Mesenchymal stem cell (in vitro differentiated cells and primary cell): ENCODE results near the gene UBE2E2.

Experiments
- DNase-seq: peaks from one replicate; pipeline ENCODE4 v3.0.0-alpha.2; 2013
- H2AFZ ChIP-seq: one replicate; pipeline ENCODE4 v1.6.1; 2013; ENCODE audit warnings: low read depth, mild to moderate bottlenecking, control low read depth, inconsistent platforms, low read length, moderate library complexity
- H2AK5ac ChIP-seq: 2 replicates; pipeline ENCODE4 v1.6.1; 2013; ENCODE audit warnings: low read length, moderate library complexity, mild to moderate bottlenecking, inconsistent platforms; ENCODE audit not compliant: severe bottlenecking
- H2BK120ac ChIP-seq: one replicate; pipeline ENCODE4 v1.6.1; 2013; ENCODE audit warnings: low read depth, mild to moderate bottlenecking, inconsistent platforms, low read length, moderate library complexity
- H2BK12ac ChIP-seq, 2 experiments: one replicate each; pipeline ENCODE4 v1.6.1; 2013; ENCODE audit warnings: inconsistent platforms in 2 of 2, low read length in 2 of 2, mild to moderate bottlenecking in 2 of 2, moderate library complexity in 2 of 2, control low read depth in 1 of 2
- H2BK15ac ChIP-seq: one replicate; pipeline ENCODE4 v1.6.1; 2013; ENCODE audit warnings: mild to moderate bottlenecking, low read depth, inconsistent platforms; ENCODE audit not compliant: poor library complexity, severe bottlenecking
- H2BK5ac ChIP-seq: 2 replicates; pipeline ENCODE4 v1.6.1; 2013; ENCODE audit warnings: low read depth, mild to moderate bottlenecking, low read length, control low read depth, inconsistent platforms; ENCODE audit not compliant: poor library complexity, severe bottlenecking
- H3K14ac ChIP-seq, 2 experiments: one replicate each; pipeline ENCODE4 v1.6.1; 2013; ENCODE audit warnings: inconsistent platforms in 2 of 2, low read length in 2 of 2, control low read depth in 1 of 2, mild to moderate bottlenecking in 1 of 2, moderate library complexity in 1 of 2
- H3K18ac ChIP-seq, 2 experiments: one replicate each; pipeline ENCODE4 v1.6.1; 2013; ENCODE audit warnings: inconsistent platforms in 2 of 2, low read length in 2 of 2, control low read depth in 1 of 2, low read depth in 1 of 2, mild to moderate bottlenecking in 1 of 2
- H3K23ac ChIP-seq, 2 experiments: one replicate each; pipeline ENCODE4 v1.6.1; 2013; ENCODE audit warnings: inconsistent platforms in 2 of 2, low read length in 2 of 2, mild to moderate bottlenecking in 2 of 2, moderate library complexity in 2 of 2, control low read depth in 1 of 2
- H3K27ac ChIP-seq: 2 replicates; pipeline ENCODE4 v1.5.1; 2013; ENCODE audit warnings: mild to moderate bottlenecking, moderate library complexity, low read length, control low read depth, inconsistent platforms; ENCODE audit not compliant: poor library complexity, severe bottlenecking
- H3K27me3 ChIP-seq, 2 experiments: 2 replicates each; pipeline versions ENCODE4 v1.6.1 to v1.7.0; 2013; ENCODE audit warnings: low read length in 2 of 2, mild to moderate bottlenecking in 2 of 2, moderate library complexity in 2 of 2, control low read depth in 1 of 2, inconsistent platforms in 1 of 2; ENCODE audit not compliant: control insufficient read depth in 1 of 2, insufficient read depth in 1 of 2
- H3K36me3 ChIP-seq, 2 experiments: 2 replicates each; pipeline versions ENCODE4 v1.6.1 to v1.7.0; 2013; ENCODE audit warnings: low read length in 2 of 2, control low read depth in 1 of 2, inconsistent platforms in 1 of 2, low read depth in 1 of 2, mild to moderate bottlenecking in 1 of 2; ENCODE audit not compliant: insufficient read depth in 2 of 2, control insufficient read depth in 1 of 2
- H3K4ac ChIP-seq, 2 experiments: one replicate each; pipeline ENCODE4 v1.6.1; 2013; ENCODE audit warnings: inconsistent platforms in 2 of 2, low read length in 2 of 2, mild to moderate bottlenecking in 2 of 2, moderate library complexity in 2 of 2, control low read depth in 1 of 2, low read depth in 1 of 2
- H3K4me1 ChIP-seq: 2 replicates; pipeline ENCODE4 v1.6.1; 2013; ENCODE audit warnings: low read depth, low read length, control low read depth; ENCODE audit not compliant: control insufficient read depth, insufficient read depth
- H3K4me2 ChIP-seq: 2 replicates; pipeline ENCODE4 v1.6.1; 2013; ENCODE audit warnings: low read length, mild to moderate bottlenecking, inconsistent platforms; ENCODE audit not compliant: poor library complexity, severe bottlenecking
- H3K4me3 ChIP-seq, 2 experiments: 2 replicates each; pipeline versions ENCODE4 v1.5.1 to v1.7.0; 2013; ENCODE audit warnings: low read length in 2 of 2, mild to moderate bottlenecking in 2 of 2, control low read depth in 1 of 2, low read depth in 1 of 2; ENCODE audit not compliant: insufficient read depth in 1 of 2
- H3K79me1 ChIP-seq: replicated peaks from 2 replicates; pipeline ENCODE4 v1.6.1; 2013; ENCODE audit warnings: mild to moderate bottlenecking, control low read depth, low read length, inconsistent platforms; ENCODE audit not compliant: poor library complexity, severe bottlenecking
- H3K9ac ChIP-seq: 2 replicates; pipeline ENCODE4 v1.7.0; 2013; ENCODE audit warnings: mild to moderate bottlenecking, low read length, moderate library complexity
- H3K9me3 ChIP-seq: 2 replicates; pipeline ENCODE4 v1.7.0; 2013; ENCODE audit warnings: mild to moderate bottlenecking, low read length; ENCODE audit not compliant: control insufficient read depth
- H4K8ac ChIP-seq: one replicate; pipeline ENCODE4 v1.6.1; 2013; ENCODE audit warnings: inconsistent platforms, mild to moderate bottlenecking, low read length, moderate library complexity
- H4K91ac ChIP-seq: one replicate; pipeline ENCODE4 v1.6.1; 2013; ENCODE audit warnings: mild to moderate bottlenecking, low read length, inconsistent platforms
- WGBS: methylation state at CpG from one replicate; pipeline ENCODE4 v1.1.7; 2013; ENCODE audit warnings: mixed read lengths; 5-methylcytosine and 5-hydroxymethylcytosine counted together

Gene UBE2E2

GRCh38 chr3:23288286-23288685, 85.2 kb downstream of the UBE2E2 start:
- no peak overlapping the region for H4K8ac ChIP-seq
- no peak overlapping the region for H2BK5ac ChIP-seq
- H3K79me1 ChIP-seq, result peaks cover 23% of the 10 kb centered on the region
- no peak overlapping the region for H3K23ac ChIP-seq
- no peak overlapping the region for H3K18ac ChIP-seq
- DNase-seq, result peak; percentile 19
- H3K4me1 ChIP-seq, result no peaks in the 10 kb centered on the region
- H3K36me3 ChIP-seq, result no peaks in the 10 kb centered on the region
- no peak overlapping the region for H2BK12ac ChIP-seq
- H2AFZ ChIP-seq, result no peak overlapping the region
- no peak overlapping the region for H3K27ac ChIP-seq
- H3K27me3 ChIP-seq, result no peaks in the 10 kb centered on the region
- H3K4ac ChIP-seq, result no peak overlapping the region
- 87% methylated on average over 1 of the region's 1 CpG for WGBS
- no peak overlapping the region for H2BK15ac ChIP-seq
- H3K9ac ChIP-seq, result no peak overlapping the region
- H3K4me3 ChIP-seq, result no peak overlapping the region
- no peak overlapping the region for H2BK120ac ChIP-seq
- peaks cover 12% of the 10 kb centered on the region for H3K9me3 ChIP-seq
- no peak overlapping the region for H3K4me2 ChIP-seq
- H3K14ac ChIP-seq, result no peak overlapping the region
- H2AK5ac ChIP-seq, result no peak overlapping the region
- H4K91ac ChIP-seq, result no peak overlapping the region

- Histone ChIP-seq H2BK5ac (no peak overlapping the region), H3K23ac (no peak overlapping the region), H4K8ac (no peak overlapping the region), H2BK12ac (no peak overlapping the region), H2BK120ac (no peak overlapping the region), H3K9me3 (peaks cover 12% of the 10 kb centered on the region), H2AK5ac (no peak overlapping the region), H3K4me2 (no peak overlapping the region), H3K27ac (no peak overlapping the region), H3K27me3 (no peaks in the 10 kb centered on the region), H3K14ac (no peak overlapping the region), H2AFZ (no peak overlapping the region), H3K4ac (no peak overlapping the region), H3K79me1 (peaks cover 19% of the 10 kb centered on the region), H3K9ac (no peak overlapping the region), H4K91ac (no peak overlapping the region), H3K18ac (no peak overlapping the region), H3K4me1 (no peaks in the 10 kb centered on the region), H2BK15ac (no peak overlapping the region), H3K36me3 (no peaks in the 10 kb centered on the region), H3K4me3 (no peak overlapping the region)
- WGBS, result 20% methylated on average over 1 of the region's 2 CpGs
- no peak for DNase-seq
Observed at GRCh38 chr3:23288715-23289114, 85.6 kb downstream of the UBE2E2 start.

GRCh38 chr3:23292432-23292831, 89.3 kb downstream of the UBE2E2 start:
- Histone ChIP-seq H3K9ac (no peak overlapping the region), H2AK5ac (no peak overlapping the region), H2BK15ac (no peak overlapping the region), H3K79me1 (peaks cover 16% of the 10 kb centered on the region), H2AFZ (no peak overlapping the region), H3K4ac (no peak overlapping the region), H3K4me2 (no peak overlapping the region), H4K91ac (no peak overlapping the region), H3K9me3 (peaks cover 1% of the 10 kb centered on the region), H3K4me3 (no peak overlapping the region), H2BK12ac (no peak overlapping the region), H3K27me3 (no peaks in the 10 kb centered on the region), H3K36me3 (no peaks in the 10 kb centered on the region), H3K18ac (no peak overlapping the region), H2BK120ac (peak overlapping the region; percentile 34), H4K8ac (no peak overlapping the region), H3K4me1 (no peaks in the 10 kb centered on the region), H2BK5ac (no peak overlapping the region), H3K14ac (no peak overlapping the region), H3K23ac (no peak overlapping the region), H3K27ac (no peak overlapping the region)
- 95% methylated on average over 1 of the region's 1 CpG for WGBS
- no peak for DNase-seq

- H3K4me1 ChIP-seq, result no peaks in the 10 kb centered on the region
- H3K4me2 ChIP-seq, result no peak overlapping the region
- no peak overlapping the region for H3K27ac ChIP-seq
- H3K23ac ChIP-seq, result no peak overlapping the region
- no peak overlapping the region for H2BK15ac ChIP-seq
- H3K4ac ChIP-seq, result no peak overlapping the region
- no peaks in the 10 kb centered on the region for H3K9me3 ChIP-seq
- H2AFZ ChIP-seq, result no peak overlapping the region
- H2AK5ac ChIP-seq, result no peak overlapping the region
- no peak overlapping the region for H2BK12ac ChIP-seq
- no peak overlapping the region for H4K91ac ChIP-seq
- H3K4me3 ChIP-seq, result no peak overlapping the region
- no peak overlapping the region for H3K14ac ChIP-seq
- H3K79me1 ChIP-seq, result peaks cover 14% of the 10 kb centered on the region
- H4K8ac ChIP-seq, result no peak overlapping the region
- no peaks in the 10 kb centered on the region for H3K27me3 ChIP-seq
- no peak for DNase-seq
- H2BK5ac ChIP-seq, result no peak overlapping the region
- no peaks in the 10 kb centered on the region for H3K36me3 ChIP-seq
- H2BK120ac ChIP-seq, result no peak overlapping the region
- H3K18ac ChIP-seq, result no peak overlapping the region
- no peak overlapping the region for H3K9ac ChIP-seq
Observed at GRCh38 chr3:23294770-23295387, 91.8 kb downstream of the UBE2E2 start.
